Anterior cingulate cortex (tissue), 58 donors: ENCODE results near the gene HIF3A.
"Not testable (repeated sequence)": the region's sequence is repeated elsewhere in the genome, so short reads cannot be mapped to it uniquely, and the experiment has no call there.

ENCODE experiments used
- DNase-seq, 58 donors: peaks; one replicate each; lab custom pipeline; 2025; lab: John Stamatoyannopoulos, UW

The HIF3A gene

GRCh38 chr19:46289724-46290619 lies 6.9 kb upstream of the HIF3A start:
- no peak for DNase-seq

GRCh38 chr19:46291829-46292228 lies 5.0 kb upstream of the HIF3A start:
- DNase-seq = no peak

- no peak for DNase-seq
Observed at GRCh38 chr19:46294494-46294893, 2.3 kb upstream of the HIF3A start.

GRCh38 chr19:46295401-46296201 lies 1.2 kb upstream of the HIF3A start:
- no peak for DNase-seq

GRCh38 chr19:46296202-46296480 lies 701 bp upstream of the HIF3A start:
- DNase-seq = no peak

- peak in 52 of 58 donors; percentile 15 to 84 (median 60) for DNase-seq
Observed at GRCh38 chr19:46297700-46298478, 1.0 kb downstream of the HIF3A start.

- peak in 15 of 58 donors; percentile 36 to 76 (median 60) for DNase-seq
Observed at GRCh38 chr19:46298479-46299003, 1.7 kb downstream of the HIF3A start.

- peak; percentile 54 to 99 (median 90) for DNase-seq
Observed at GRCh38 chr19:46299004-46299509, 2.2 kb downstream of the HIF3A start.

- DNase-seq = no peak
Observed at GRCh38 chr19:46299695-46300094, 2.9 kb downstream of the HIF3A start.

- no peak for DNase-seq
Observed at GRCh38 chr19:46303322-46303690, 6.5 kb downstream of the HIF3A start.

GRCh38 chr19:46303691-46304397 lies 7.0 kb downstream of the HIF3A start:
- DNase-seq = peak in 12 of 58 donors; percentile 3 to 47 (median 13)

GRCh38 chr19:46306501-46306900 lies 9.7 kb downstream of the HIF3A start:
- no peak for DNase-seq

- DNase-seq = no peak
Observed at GRCh38 chr19:46308510-46308909, 11.7 kb downstream of the HIF3A start.

GRCh38 chr19:46309056-46309455 lies 12.2 kb downstream of the HIF3A start:
- DNase-seq = no peak

GRCh38 chr19:46311444-46311843 lies 14.6 kb downstream of the HIF3A start:
- no peak for DNase-seq

- not testable (repeated sequence) for DNase-seq
Observed at GRCh38 chr19:46313540-46314469, 17.0 kb downstream of the HIF3A start.

GRCh38 chr19:46317339-46317738 lies 20.5 kb downstream of the HIF3A start:
- no peak for DNase-seq

GRCh38 chr19:46319613-46320012 lies 22.8 kb downstream of the HIF3A start:
- peak in 22 of 58 donors; percentile 0 to 39 (median 10) for DNase-seq

GRCh38 chr19:46320559-46320958 lies 23.7 kb downstream of the HIF3A start:
- DNase-seq = no peak
